ENCODE data around the gene EFNA1.
"Not testable (repeated sequence)": the region's sequence is repeated elsewhere in the genome, so short reads cannot be mapped to it uniquely, and the experiment has no call there.

Gene EFNA1

GRCh38 chr1:155125511-155125945 is 2.1 kb upstream of the EFNA1 start:
- DNase-seq, result no peak

- DNase-seq, result no peak
Measured at GRCh38 chr1:155125946-155126555, 1.6 kb upstream of the EFNA1 start.

- DNase-seq, result peak; percentile 43
Measured at GRCh38 chr1:155126556-155127104, 1.0 kb upstream of the EFNA1 start.

GRCh38 chr1:155127967-155128754 is 485 bp downstream of the EFNA1 start:
- no peak for DNase-seq

GRCh38 chr1:155128755-155129473 is 1.2 kb downstream of the EFNA1 start:
- DNase-seq, result no peak

- DNase-seq, result no peak
Measured at GRCh38 chr1:155130272-155131006, 2.8 kb downstream of the EFNA1 start.

- no peak for DNase-seq
Measured at GRCh38 chr1:155131285-155131684, 3.6 kb downstream of the EFNA1 start.

GRCh38 chr1:155131856-155132255 is 4.2 kb downstream of the EFNA1 start:
- no peak for DNase-seq

- no peak for DNase-seq
Measured at GRCh38 chr1:155133799-155134281, 6.2 kb downstream of the EFNA1 start.

- DNase-seq, result no peak
Measured at GRCh38 chr1:155134322-155134721, 6.6 kb downstream of the EFNA1 start.

- peak; percentile 50 for DNase-seq
Measured at GRCh38 chr1:155134880-155135414, 7.3 kb downstream of the EFNA1 start.

GRCh38 chr1:155135415-155136028 is 7.8 kb downstream of the EFNA1 start, which contains the start of gene SLC50A1:
Gene SLC50A1 (plus strand): TSS chr1:155135852. CDS start chr1:155135912, 60 bp downstream.
- peak; percentile 94 for DNase-seq

- no peak for DNase-seq
Measured at GRCh38 chr1:155136748-155137147, 9.1 kb downstream of the EFNA1 start.

- no peak for DNase-seq
Measured at GRCh38 chr1:155137154-155137949, 9.7 kb downstream of the EFNA1 start.

- DNase-seq, result peak; percentile 88
Measured at GRCh38 chr1:155139895-155140629, 12.4 kb downstream of the EFNA1 start, which contains the start of gene DPM3. Gene DPM3 (minus strand): TSS chr1:155140531. CDS start chr1:155140240, 291 bp downstream.

GRCh38 chr1:155140630-155140953 is 12.9 kb downstream of the EFNA1 start:
- DNase-seq, result no peak

- DNase-seq, result no peak
Measured at GRCh38 chr1:155141749-155142148, 14.1 kb downstream of the EFNA1 start.

GRCh38 chr1:155145491-155145890 is 17.8 kb downstream of the EFNA1 start:
- no peak for DNase-seq

- not testable (repeated sequence) for DNase-seq
Measured at GRCh38 chr1:155155996-155156643, 28.4 kb downstream of the EFNA1 start.

GRCh38 chr1:155158991-155159390 is 31.3 kb downstream of the EFNA1 start:
- no peak for DNase-seq

All from CD4-positive, alpha-beta T cell treated with Interleukin-12 subunit alpha and Interleukin-12 subunit beta, for 1 hour (primary cell).